BJ (cell line): Measurements from ENCODE around the gene NUP85. TPM values are rescaled to one million over a fixed set of nuclear protein-coding genes. Genes with fewer than 3 reads are reported as not detected.
A peak's percentile ranks its signal among the peaks of the same experiment; 100 is the strongest.
"Not testable (repeated sequence)": the region's sequence is repeated elsewhere in the genome, so short reads cannot be mapped to it uniquely, and the experiment has no call there.

Source experiments
- CTCF ChIA-PET: fragments of 350-600 bp; formaldehyde crosslinking; extraction: SDS; loops from one replicate; lab custom pipeline; 2021; ENCODE audit warnings: antibody characterized with exemption, inconsistent platforms; lab: Yijun Ruan, JAX
- POLR2A ChIA-PET: fragments of 300-600 bp; sonication (Branson Sonifier 250); formaldehyde crosslinking; extraction: SDS; loops from one replicate; lab custom pipeline; 2021; ENCODE audit warnings: antibody characterized with exemption; lab: Charles Lee
- DNase-seq: peaks from one replicate; pipeline ENCODE4 v3.0.0-alpha.2; 2011; ENCODE audit warnings: low read depth
- H3K27me3 ChIP-seq: 2 replicates; pipeline ENCODE4 v1.6.0; 2011; ENCODE audit warnings: low read length; ENCODE audit not compliant: control insufficient read depth, insufficient read depth
- H3K36me3 ChIP-seq: 2 replicates; pipeline ENCODE4 v1.5.1; 2011; ENCODE audit warnings: low read length; ENCODE audit not compliant: control insufficient read depth, insufficient read depth
- H3K4me3 ChIP-seq: 2 replicates; pipeline ENCODE4 v1.5.1; 2011; ENCODE audit warnings: low read depth, mild to moderate bottlenecking, control low read depth, low read length
- polyA minus RNA-seq: library from RNA; depleted of rRNA, polyadenylated mRNA; stranded (reverse); fragments of >200 nt; gene quantifications from 2 replicates; pipeline ENCODE4 v1.2.3, GENCODE V29; 2011; rRNA and poly(A)+ RNA removed
- polyA plus RNA-seq: library from polyadenylated mRNA; depleted of rRNA; stranded (reverse); fragments of >200 nt; gene quantifications from 2 replicates; pipeline ENCODE4 v1.2.3, GENCODE V29; 2011; rRNA removed
- TF ChIP-seq, protein P1 (sequence below): IDR thresholded peaks from 2 replicates; pipeline ENCODE4 v1.5.1; 2011; ENCODE audit warnings: low read depth, mild to moderate bottlenecking, control low read depth, inconsistent platforms, low read length, moderate library complexity; ENCODE audit not compliant: insufficient read depth

NUP85 gene, protein sequence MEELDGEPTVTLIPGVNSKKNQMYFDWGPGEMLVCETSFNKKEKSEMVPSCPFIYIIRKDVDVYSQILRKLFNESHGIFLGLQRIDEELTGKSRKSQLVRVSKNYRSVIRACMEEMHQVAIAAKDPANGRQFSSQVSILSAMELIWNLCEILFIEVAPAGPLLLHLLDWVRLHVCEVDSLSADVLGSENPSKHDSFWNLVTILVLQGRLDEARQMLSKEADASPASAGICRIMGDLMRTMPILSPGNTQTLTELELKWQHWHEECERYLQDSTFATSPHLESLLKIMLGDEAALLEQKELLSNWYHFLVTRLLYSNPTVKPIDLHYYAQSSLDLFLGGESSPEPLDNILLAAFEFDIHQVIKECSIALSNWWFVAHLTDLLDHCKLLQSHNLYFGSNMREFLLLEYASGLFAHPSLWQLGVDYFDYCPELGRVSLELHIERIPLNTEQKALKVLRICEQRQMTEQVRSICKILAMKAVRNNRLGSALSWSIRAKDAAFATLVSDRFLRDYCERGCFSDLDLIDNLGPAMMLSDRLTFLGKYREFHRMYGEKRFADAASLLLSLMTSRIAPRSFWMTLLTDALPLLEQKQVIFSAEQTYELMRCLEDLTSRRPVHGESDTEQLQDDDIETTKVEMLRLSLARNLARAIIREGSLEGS
- 45.4 and 74.1 TPM in 2 replicates for polyA plus RNA-seq
- 30.2 and 48.9 TPM in 2 replicates for polyA minus RNA-seq

DNA sequence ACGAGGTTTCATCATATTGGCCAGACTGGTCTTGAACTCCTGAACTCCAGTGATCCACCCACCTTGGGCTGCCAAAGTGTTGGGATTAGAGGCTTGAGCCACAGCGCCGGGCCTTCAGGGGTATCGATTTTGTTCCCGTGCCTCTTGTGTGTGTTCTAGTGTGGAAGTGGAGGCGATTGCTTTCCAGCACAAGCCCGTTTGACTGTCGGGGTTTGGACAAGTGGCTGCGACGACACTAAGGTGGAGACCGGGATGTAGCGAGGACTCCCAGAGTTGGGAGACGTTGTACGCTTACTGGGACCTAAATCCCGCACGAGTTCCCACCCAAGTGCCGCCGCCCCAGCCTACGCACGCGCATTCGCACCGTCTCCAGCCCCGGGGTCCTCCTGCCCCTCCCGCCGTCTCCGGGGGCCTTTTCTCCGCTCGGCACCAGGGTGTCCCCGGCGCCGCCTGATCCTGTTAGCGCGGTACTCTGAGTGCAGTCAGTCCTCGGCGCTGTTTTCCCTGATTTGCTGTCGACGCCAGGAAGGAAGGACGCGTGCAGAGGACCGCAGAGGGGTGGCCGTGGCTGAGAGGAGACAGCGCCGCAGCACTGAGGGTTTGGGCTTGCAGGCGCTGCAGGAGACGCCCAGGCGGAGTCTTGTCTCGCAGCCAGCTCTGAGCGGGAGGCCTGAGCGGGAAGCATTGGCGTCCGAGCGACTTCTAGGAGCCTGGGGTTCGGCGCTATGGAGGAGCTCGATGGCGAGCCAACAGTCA is at the start of gene NUP85:
NUP85 (plus strand) TSS at position 643 of the 756 bp plus-strand sequence; CDS start at position 726, 83 bp downstream.
- TF ChIP-seq, protein P1, sequence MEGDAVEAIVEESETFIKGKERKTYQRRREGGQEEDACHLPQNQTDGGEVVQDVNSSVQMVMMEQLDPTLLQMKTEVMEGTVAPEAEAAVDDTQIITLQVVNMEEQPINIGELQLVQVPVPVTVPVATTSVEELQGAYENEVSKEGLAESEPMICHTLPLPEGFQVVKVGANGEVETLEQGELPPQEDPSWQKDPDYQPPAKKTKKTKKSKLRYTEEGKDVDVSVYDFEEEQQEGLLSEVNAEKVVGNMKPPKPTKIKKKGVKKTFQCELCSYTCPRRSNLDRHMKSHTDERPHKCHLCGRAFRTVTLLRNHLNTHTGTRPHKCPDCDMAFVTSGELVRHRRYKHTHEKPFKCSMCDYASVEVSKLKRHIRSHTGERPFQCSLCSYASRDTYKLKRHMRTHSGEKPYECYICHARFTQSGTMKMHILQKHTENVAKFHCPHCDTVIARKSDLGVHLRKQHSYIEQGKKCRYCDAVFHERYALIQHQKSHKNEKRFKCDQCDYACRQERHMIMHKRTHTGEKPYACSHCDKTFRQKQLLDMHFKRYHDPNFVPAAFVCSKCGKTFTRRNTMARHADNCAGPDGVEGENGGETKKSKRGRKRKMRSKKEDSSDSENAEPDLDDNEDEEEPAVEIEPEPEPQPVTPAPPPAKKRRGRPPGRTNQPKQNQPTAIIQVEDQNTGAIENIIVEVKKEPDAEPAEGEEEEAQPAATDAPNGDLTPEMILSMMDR, result no peak
- ChIA-PET POLR2A (no interaction called here), CTCF (interaction anchor here (1.4 to 2.5 kb wide), 4 partner anchors 15 to 243 kb away, joined by 3 to 16 read pairs (median 6); no protein-coding TSS in a partner anchor)

DNA sequence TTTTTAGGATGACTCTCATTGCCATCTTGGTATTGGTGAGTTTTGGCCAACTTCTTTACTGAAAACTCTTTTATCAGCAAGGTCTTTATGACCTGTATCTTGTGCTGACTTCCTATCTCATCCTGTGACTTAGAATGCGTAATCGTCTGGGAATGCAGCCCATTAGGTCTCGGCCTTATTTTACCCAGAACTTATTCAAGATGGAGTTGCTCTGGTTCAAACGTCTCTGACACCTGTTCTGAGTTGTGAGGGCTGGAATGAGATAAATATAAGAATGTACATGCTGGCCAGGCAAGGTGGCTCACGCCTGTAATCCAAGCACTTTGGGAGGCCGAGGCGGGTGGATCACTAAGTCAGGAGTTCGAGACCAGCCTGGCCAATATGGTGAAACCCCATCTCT is 47.0 kb upstream of the NUP85 start:
- H3K36me3 ChIP-seq, H3K4me3 ChIP-seq, DNase-seq, POLR2A ChIA-PET, H3K27me3 ChIP-seq: not testable (repeated sequence)
- CTCF ChIA-PET, result interaction anchor here (2.3 kb wide), 1 partner anchor 13 kb away, joined by 9 read pairs; no protein-coding TSS in a partner anchor

More for the DNA sequence above, at the start of gene NUP85:
- no peaks in the 10 kb centered on the region for H3K27me3 ChIP-seq
- H3K4me3 ChIP-seq, result peak within 1 kb of the TSS; percentile 90
- peaks cover 4% of the 10 kb centered on the region for H3K36me3 ChIP-seq
- DNase-seq, result peak; percentile 56

DNA sequence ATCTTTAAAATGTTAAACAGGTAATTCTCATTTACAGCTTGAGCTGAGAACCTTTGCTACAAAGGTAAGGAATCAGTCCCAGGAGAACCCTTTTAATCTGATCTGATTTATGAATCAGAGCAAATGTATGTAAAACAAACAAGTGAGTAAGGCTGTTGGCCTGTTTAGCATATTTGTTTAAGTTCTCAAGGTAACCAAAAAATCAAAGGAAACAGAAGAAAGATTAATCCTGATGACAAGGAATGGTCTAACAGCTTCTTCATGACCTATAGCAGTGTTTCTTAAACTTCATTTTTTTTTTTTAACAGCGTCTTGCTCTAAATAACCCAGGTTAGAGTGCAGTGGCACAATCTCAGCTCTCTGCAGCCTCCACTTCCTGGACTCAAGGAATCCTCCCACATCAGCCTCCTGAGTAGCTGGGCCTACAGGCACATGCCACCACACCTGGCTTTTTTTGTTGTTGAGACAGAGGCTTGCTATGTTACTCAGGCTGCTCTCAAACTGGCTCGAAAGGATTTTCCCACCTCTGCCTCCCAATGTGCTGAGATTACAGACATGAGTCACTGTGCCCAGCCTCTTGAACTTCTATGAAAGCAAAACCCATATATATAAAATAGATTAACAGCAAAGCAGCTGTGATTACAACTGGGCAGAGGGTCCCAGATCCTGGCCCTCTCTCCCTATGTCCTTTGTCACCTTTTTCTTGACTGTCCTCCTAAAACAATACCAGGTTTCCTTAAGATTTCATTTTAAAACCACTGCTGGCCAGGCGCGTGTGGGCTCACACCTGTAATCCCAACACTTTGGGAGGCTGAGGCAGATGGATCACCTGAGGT is 46.1 kb upstream of the NUP85 start:
- DNase-seq, result no peak
- ChIA-PET POLR2A (no interaction called here), CTCF (interaction anchor here (0.9 to 2.3 kb wide), 4 partner anchors 9 to 45 kb away, joined by 3 to 9 read pairs (median 3); no protein-coding TSS in a partner anchor)
- TF ChIP-seq, protein P1, result no peak
- Histone ChIP-seq H3K4me3 (no peak overlapping the region), H3K27me3 (no peaks in the 10 kb centered on the region), H3K36me3 (no peaks in the 10 kb centered on the region)

DNA sequence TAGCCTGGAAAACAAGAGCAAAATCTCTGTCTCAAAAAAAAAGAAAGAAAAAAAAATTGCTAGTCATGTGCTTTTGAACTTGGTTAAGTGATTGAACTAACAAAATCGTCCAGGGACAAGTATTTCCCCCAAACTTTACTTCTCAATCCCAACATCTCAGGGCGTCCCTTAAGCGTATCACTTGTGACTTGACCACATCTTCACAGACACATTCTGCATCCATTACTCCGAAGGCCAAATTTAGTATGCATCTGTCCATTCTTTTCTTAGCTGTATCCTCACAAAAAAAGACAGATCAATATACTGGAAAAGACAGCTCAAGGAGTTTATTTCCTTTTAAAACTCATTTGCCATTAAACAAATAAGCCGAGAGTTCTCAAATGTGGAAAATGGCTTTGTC is 45.3 kb upstream of the NUP85 start:
- POLR2A ChIA-PET, result no interaction called here
- Histone ChIP-seq H3K36me3 (no peaks in the 10 kb centered on the region), H3K27me3 (no peaks in the 10 kb centered on the region), H3K4me3 (no peak overlapping the region)
- CTCF ChIA-PET, result interaction anchor here (0.9 to 2.3 kb wide), 4 partner anchors 8 to 46 kb away, joined by 3 to 9 read pairs (median 3); no protein-coding TSS in a partner anchor
- TF ChIP-seq, protein P1, result no peak
- DNase-seq, result no peak

DNA sequence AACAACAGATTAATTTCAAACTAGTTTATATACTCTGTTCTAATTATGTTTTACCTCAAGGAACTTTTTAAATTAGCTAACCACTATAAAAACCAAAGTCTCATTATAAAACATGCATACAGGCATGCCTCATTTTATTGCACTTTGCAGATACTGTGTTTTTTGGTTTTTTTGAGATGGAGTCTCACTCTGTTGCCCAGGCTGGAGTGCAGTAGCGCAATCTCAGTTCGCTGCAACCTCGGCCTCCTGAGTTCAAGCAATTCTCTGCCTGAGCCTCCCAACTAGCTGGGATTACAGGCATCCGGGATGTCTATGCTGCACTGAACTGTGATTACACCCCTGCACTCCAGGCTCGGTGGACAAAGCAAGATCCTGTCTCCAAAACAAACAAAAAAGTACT is 42.4 kb upstream of the NUP85 start:
- no peaks in the 10 kb centered on the region for H3K27me3 ChIP-seq
- DNase-seq, result no peak
- H3K4me3 ChIP-seq, result no peak overlapping the region
- ChIA-PET POLR2A (interaction anchor here (0.5 kb wide), 1 partner anchor 8 kb away, joined by 3 read pairs; no protein-coding TSS in a partner anchor), CTCF (interaction anchor here (1.0 to 1.8 kb wide), 3 partner anchors 9 to 49 kb away, joined by 3 to 7 read pairs (median 7); no protein-coding TSS in a partner anchor)
- TF ChIP-seq, protein P1, result no peak
- peaks cover 3% of the 10 kb centered on the region for H3K36me3 ChIP-seq

DNA sequence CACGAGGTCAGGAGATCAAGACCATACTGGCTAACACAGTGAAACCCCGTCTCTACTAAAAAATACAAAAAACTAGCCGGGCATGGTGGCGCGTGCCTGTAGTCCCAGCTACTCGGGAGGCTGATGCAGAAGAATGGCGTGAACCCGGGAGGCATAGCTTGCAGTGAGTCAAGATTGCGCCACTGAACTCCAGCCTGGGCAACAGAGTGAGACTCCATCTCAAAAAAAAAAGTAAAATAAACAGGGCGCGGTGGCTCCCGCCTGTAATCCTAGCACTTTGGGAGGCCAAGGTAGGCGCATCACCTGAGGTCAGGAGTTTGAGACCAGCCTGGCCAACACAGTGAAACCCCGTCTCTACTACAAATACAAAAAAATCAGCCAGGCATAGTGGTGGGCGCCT is 40.9 kb upstream of the NUP85 start:
- CTCF ChIA-PET, result interaction anchor here (1.2 kb wide), 1 partner anchor 37 kb away, joined by 4 read pairs; no protein-coding TSS in a partner anchor
- H3K4me3 ChIP-seq, POLR2A ChIA-PET, DNase-seq, H3K27me3 ChIP-seq, H3K36me3 ChIP-seq: not testable (repeated sequence)
